Panc1 (cell line): ENCODE data around the gene ATF6B.

ENCODE experiments used
- CTCF ChIP-seq: fragments of 450-650 bp; IDR thresholded peaks from 2 replicates; pipeline ENCODE4 v1.5.1; 2017; ENCODE audit warnings: mild to moderate bottlenecking
- POLR2AphosphoS5 ChIP-seq: IDR thresholded peaks from 2 replicates; pipeline ENCODE4 v1.6.1; 2012; ENCODE audit warnings: mild to moderate bottlenecking, low read depth, low read length, moderate library complexity

GRCh38 chr6:32108094-32108627 lies 19.9 kb downstream of the ATF6B start:
- TF ChIP-seq CTCF (no peak), POLR2AphosphoS5 (no peak)
